HG02943 (cell line): ENCODE results near the gene RIC8A.

Source experiments
- ATAC-seq: cut with Tn5 transposase; IDR thresholded peaks from one replicate; pipeline ENCODE4 v1.9.1; 2021; ENCODE audit warnings: mild to moderate bottlenecking, low read depth, moderate library complexity; ENCODE audit not compliant: unreplicated experiment

The RIC8A gene

GRCh38 chr11:203945-204586, 3.4 kb upstream of the RIC8A start:
- no peak for ATAC-seq

GRCh38 chr11:204587-205109, 2.9 kb upstream of the RIC8A start:
- ATAC-seq = no peak

GRCh38 chr11:205221-206001, 2.1 kb upstream of the RIC8A start:
- ATAC-seq = no peak

- ATAC-seq = no peak
Measured at GRCh38 chr11:206002-206384, 1.5 kb upstream of the RIC8A start.

- peak; percentile 3 for ATAC-seq
Measured at GRCh38 chr11:206526-207207, 841 bp upstream of the RIC8A start.

- peak; percentile 3 for ATAC-seq
Measured at GRCh38 chr11:207863-208180, 314 bp downstream of the RIC8A start.

GRCh38 chr11:208181-208916, 841 bp downstream of the RIC8A start:
- ATAC-seq = no peak

GRCh38 chr11:208917-209260, 1.4 kb downstream of the RIC8A start:
- ATAC-seq = no peak

- ATAC-seq = no peak
Measured at GRCh38 chr11:209275-210121, 2.0 kb downstream of the RIC8A start.

GRCh38 chr11:210122-210802, 2.8 kb downstream of the RIC8A start:
- ATAC-seq = no peak

- no peak for ATAC-seq
Measured at GRCh38 chr11:210803-211180, 3.3 kb downstream of the RIC8A start.

GRCh38 chr11:211295-211694, 3.8 kb downstream of the RIC8A start:
- no peak for ATAC-seq

- no peak for ATAC-seq
Measured at GRCh38 chr11:211741-212140, 4.2 kb downstream of the RIC8A start.

GRCh38 chr11:212150-213100, 4.9 kb downstream of the RIC8A start:
- ATAC-seq = no peak

- no peak for ATAC-seq
Measured at GRCh38 chr11:213111-213510, 5.6 kb downstream of the RIC8A start.

GRCh38 chr11:214083-214482, 6.6 kb downstream of the RIC8A start:
- no peak for ATAC-seq

- no peak for ATAC-seq
Measured at GRCh38 chr11:215581-216037, 8.1 kb downstream of the RIC8A start.
